ENCODE data around the gene TOR3A.

Gene TOR3A

GRCh38 chr1:179095377-179095776, 13.5 kb downstream of the TOR3A start:
- H3K4me3 ChIP-seq (ENCODE audit: low read length) = no peak overlapping the region
- no peaks in the 10 kb centered on the region for H3K27me3 ChIP-seq (ENCODE audit: low read depth, low read length)
- no peak overlapping the region for H2AFZ ChIP-seq (ENCODE audit: low read depth, low read length)
- peaks cover 64% of the 10 kb centered on the region for H3K36me3 ChIP-seq (replicated peaks; ENCODE audit: low read depth, low read length)
- H3K9me3 ChIP-seq (ENCODE audit: insufficient read depth, low read length) = no peaks in the 10 kb centered on the region
- H3K27ac ChIP-seq (ENCODE audit: low read length) = no peak overlapping the region
- peaks cover 22% of the 10 kb centered on the region for H3K79me2 ChIP-seq (ENCODE audit: low read length)
- TF ChIP-seq EZH2phosphoT487 (IDR thresholded peaks at IDR 0.05; ENCODE audit: low read depth) = no peak
- TF ChIP-seq CTCF (IDR thresholded peaks at IDR 0.05; ENCODE audit: low read depth, low read length) = no peak
- no peak overlapping the region for H3K9ac ChIP-seq (ENCODE audit: low read length)
- H3K4me2 ChIP-seq (ENCODE audit: low read length) = no peak overlapping the region
- H3K4me1 ChIP-seq (ENCODE audit: low read length) = no peaks in the 10 kb centered on the region
- peaks cover 14% of the 10 kb centered on the region for H4K20me1 ChIP-seq (ENCODE audit: insufficient read depth, low read length)

GRCh38 chr1:179095924-179096323, 14.1 kb downstream of the TOR3A start:
- H3K4me1 ChIP-seq (ENCODE audit: low read length) = no peaks in the 10 kb centered on the region
- H3K27me3 ChIP-seq (ENCODE audit: low read depth, low read length) = no peaks in the 10 kb centered on the region
- peaks cover 61% of the 10 kb centered on the region for H3K36me3 ChIP-seq (replicated peaks; ENCODE audit: low read depth, low read length)
- no peak overlapping the region for H2AFZ ChIP-seq (ENCODE audit: low read depth, low read length)
- H3K4me2 ChIP-seq (ENCODE audit: low read length) = no peak overlapping the region
- H3K9ac ChIP-seq (ENCODE audit: low read length) = no peak overlapping the region
- H3K27ac ChIP-seq (ENCODE audit: low read length) = no peak overlapping the region
- H3K9me3 ChIP-seq (ENCODE audit: insufficient read depth, low read length) = no peaks in the 10 kb centered on the region
- H3K79me2 ChIP-seq (ENCODE audit: low read length) = peaks cover 16% of the 10 kb centered on the region
- H3K4me3 ChIP-seq (ENCODE audit: low read length) = no peak overlapping the region
- H4K20me1 ChIP-seq (ENCODE audit: insufficient read depth, low read length) = peaks cover 10% of the 10 kb centered on the region
- TF ChIP-seq EZH2phosphoT487 (IDR thresholded peaks at IDR 0.05; ENCODE audit: low read depth) (no peak), CTCF (IDR thresholded peaks at IDR 0.05; ENCODE audit: low read depth, low read length) (no peak)

GRCh38 chr1:179099891-179100290, 18.0 kb downstream of the TOR3A start:
- H2AFZ ChIP-seq (ENCODE audit: low read depth, low read length) = no peak overlapping the region
- TF ChIP-seq EZH2phosphoT487 (IDR thresholded peaks at IDR 0.05; ENCODE audit: low read depth) = no peak
- TF ChIP-seq CTCF (IDR thresholded peaks at IDR 0.05; ENCODE audit: low read depth, low read length) = no peak
- H4K20me1 ChIP-seq (ENCODE audit: insufficient read depth, low read length) = no peaks in the 10 kb centered on the region
- no peaks in the 10 kb centered on the region for H3K79me2 ChIP-seq (ENCODE audit: low read length)
- no peaks in the 10 kb centered on the region for H3K27me3 ChIP-seq (ENCODE audit: low read depth, low read length)
- no peak overlapping the region for H3K4me3 ChIP-seq (ENCODE audit: low read length)
- H3K9me3 ChIP-seq (ENCODE audit: insufficient read depth, low read length) = no peaks in the 10 kb centered on the region
- no peak overlapping the region for H3K27ac ChIP-seq (ENCODE audit: low read length)
- H3K36me3 ChIP-seq (replicated peaks; ENCODE audit: low read depth, low read length) = peaks cover 31% of the 10 kb centered on the region
- H3K4me1 ChIP-seq (ENCODE audit: low read length) = no peaks in the 10 kb centered on the region
- H3K9ac ChIP-seq (ENCODE audit: low read length) = no peak overlapping the region
- no peak overlapping the region for H3K4me2 ChIP-seq (ENCODE audit: low read length)

DNA sequence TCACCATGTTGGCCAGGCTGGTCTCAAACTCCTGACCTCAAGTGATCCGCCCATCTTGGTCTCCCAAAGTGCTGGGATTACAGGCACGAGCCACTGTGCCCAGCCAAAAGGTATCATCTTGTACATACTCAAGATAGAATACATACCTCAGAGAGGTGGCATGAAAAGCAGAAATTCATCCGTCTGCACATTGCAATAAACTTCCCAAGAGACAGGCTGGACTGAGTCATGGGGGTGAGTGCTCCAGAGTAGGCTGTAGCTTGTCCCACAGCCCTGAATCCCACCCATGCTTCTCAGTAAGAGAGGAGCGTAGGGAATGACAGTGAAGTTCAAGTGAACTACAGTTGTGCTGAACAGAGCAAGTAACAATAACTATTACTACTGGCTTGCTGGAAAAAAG, 19.7 kb downstream of the TOR3A start:
- peaks cover 18% of the 10 kb centered on the region for H3K36me3 ChIP-seq (replicated peaks; ENCODE audit: low read depth, low read length)
- TF ChIP-seq CTCF (IDR thresholded peaks at IDR 0.05; ENCODE audit: low read depth, low read length) (no peak), EZH2phosphoT487 (IDR thresholded peaks at IDR 0.05; ENCODE audit: low read depth) (no peak)
- H3K9ac ChIP-seq (ENCODE audit: low read length) = no peak overlapping the region
- no peaks in the 10 kb centered on the region for H4K20me1 ChIP-seq (ENCODE audit: insufficient read depth, low read length)
- no peak overlapping the region for H3K4me2 ChIP-seq (ENCODE audit: low read length)
- no peak overlapping the region for H2AFZ ChIP-seq (ENCODE audit: low read depth, low read length)
- H3K4me3 ChIP-seq (ENCODE audit: low read length) = no peak overlapping the region
- H3K79me2 ChIP-seq (ENCODE audit: low read length) = no peaks in the 10 kb centered on the region
- H3K27ac ChIP-seq (ENCODE audit: low read length) = no peak overlapping the region
- H3K27me3 ChIP-seq (ENCODE audit: low read depth, low read length) = no peaks in the 10 kb centered on the region
- 0 out of 2 replicates have a peak, but pooled peaks cover 3% of the 10 kb centered on the region for H3K4me1 ChIP-seq (ENCODE audit: low read length)
- no peaks in the 10 kb centered on the region for H3K9me3 ChIP-seq (ENCODE audit: insufficient read depth, low read length)

Measured in OCI-LY3 (cell line).